Measurements from ENCODE around the gene CALCR.

CALCR gene

DNA sequence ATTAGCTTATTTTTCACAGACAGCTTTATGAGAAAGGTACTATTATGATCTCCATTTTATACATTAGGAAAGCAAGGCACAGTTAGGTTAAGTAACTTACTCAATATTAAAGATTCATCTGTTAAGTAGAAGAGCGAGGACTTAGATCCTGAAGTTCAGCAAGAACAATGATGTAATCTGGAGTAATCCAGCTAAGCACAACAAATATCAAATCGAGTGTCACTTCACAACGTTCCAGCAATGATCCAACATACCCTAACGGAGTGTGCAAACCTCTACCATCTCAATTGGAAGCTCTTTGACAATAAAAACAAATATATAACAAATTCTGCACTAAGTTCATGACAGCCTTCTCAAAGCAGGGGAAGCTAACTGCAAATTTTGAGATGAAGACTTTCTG, 121.3 kb downstream of the CALCR start:
- in situ Hi-C loops (cut with HindIII; ENCODE audit: low sequenced_read_pairs), result no loop called here
- no peak for DNase-seq (ENCODE audit: low read depth, low spot score)
- TF ChIP-seq, protein P1, sequence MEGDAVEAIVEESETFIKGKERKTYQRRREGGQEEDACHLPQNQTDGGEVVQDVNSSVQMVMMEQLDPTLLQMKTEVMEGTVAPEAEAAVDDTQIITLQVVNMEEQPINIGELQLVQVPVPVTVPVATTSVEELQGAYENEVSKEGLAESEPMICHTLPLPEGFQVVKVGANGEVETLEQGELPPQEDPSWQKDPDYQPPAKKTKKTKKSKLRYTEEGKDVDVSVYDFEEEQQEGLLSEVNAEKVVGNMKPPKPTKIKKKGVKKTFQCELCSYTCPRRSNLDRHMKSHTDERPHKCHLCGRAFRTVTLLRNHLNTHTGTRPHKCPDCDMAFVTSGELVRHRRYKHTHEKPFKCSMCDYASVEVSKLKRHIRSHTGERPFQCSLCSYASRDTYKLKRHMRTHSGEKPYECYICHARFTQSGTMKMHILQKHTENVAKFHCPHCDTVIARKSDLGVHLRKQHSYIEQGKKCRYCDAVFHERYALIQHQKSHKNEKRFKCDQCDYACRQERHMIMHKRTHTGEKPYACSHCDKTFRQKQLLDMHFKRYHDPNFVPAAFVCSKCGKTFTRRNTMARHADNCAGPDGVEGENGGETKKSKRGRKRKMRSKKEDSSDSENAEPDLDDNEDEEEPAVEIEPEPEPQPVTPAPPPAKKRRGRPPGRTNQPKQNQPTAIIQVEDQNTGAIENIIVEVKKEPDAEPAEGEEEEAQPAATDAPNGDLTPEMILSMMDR (IDR thresholded peaks at IDR 0.05; ENCODE audit: low read depth, low read length), result no peak
- no peak overlapping the region for H3K4me3 ChIP-seq (ENCODE audit: low read depth, low read length)

DNA sequence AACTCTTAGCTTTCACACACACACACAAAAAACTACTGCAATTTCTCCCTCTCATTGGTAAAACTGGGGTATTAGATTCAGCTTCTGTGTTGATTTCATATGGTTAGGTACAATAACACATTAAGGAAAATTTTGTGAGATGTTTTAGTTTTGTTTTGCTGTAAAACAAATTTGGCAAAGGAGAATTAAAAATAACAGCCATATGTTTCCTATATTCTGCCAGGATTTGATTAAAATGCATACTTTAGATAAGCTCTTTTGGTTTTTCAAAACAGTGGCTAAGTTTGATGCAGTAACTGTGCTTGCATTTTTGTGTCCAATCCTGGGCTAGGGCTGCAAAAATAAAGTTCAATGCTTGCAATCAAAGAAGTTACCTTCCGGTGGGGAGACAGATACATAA, 126.3 kb downstream of the CALCR start:
- TF ChIP-seq, protein P1 (IDR thresholded peaks at IDR 0.05; ENCODE audit: low read depth, low read length), result no peak
- no peak overlapping the region for H3K4me3 ChIP-seq (ENCODE audit: low read depth, low read length)
- no peak for DNase-seq (ENCODE audit: low read depth, low spot score)
- in situ Hi-C loops (cut with HindIII; ENCODE audit: low sequenced_read_pairs), result no loop called here

DNA sequence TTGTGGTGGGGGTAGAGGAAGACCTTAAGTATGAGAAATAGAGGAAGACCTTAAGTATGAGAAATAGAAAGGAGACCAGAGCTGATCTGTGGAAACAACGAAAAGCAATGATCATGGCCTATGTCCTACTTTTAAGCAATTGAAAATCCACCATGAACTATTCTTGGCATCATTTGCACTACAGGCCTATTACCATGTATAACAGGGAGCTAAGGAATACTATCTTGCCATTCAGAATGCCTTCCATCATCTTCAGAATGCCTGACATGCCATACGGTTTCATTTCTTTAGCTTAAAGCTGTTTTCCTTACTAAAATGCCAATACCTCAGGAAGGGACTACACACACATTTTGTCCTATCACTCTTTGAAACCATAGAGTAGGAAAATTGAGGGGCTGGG, 127.0 kb downstream of the CALCR start:
- TF ChIP-seq, protein P1 (IDR thresholded peaks at IDR 0.05; ENCODE audit: low read depth, low read length), result no peak

DNA sequence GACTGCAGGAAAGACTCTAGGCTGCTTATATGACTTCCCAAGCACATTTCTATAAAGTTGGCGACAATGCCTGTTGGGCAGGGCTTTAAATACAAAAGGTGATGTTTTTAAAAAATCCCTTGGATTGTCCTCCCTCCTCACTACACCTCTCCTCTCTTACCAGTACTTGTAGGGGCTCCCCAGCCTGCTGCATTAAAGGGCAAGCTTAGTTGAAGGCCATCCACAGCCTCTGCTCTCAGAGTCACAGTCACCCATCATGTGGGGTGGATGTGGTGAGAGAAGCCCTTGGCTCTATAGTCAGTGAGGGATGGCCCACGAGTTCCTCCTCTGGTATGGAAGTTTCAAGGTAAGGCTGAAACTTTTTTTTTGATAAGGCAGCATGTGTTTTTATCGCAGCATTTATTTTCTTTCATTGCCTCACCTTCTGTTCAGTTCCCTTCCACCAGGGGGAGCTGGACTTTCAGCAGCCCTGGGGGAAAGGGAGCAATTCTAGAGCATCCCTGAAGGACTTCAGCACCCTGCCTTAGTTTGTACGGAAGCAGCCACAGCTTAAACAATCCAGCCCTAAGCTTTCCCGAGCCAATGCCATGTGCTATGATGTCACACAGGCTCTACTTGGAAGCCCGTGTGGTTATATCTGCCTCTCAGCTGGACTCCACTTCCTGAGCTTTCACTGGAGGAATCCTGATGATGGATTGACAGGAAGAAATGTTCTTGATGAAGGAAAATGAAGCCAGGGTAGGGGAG, 131.9 kb downstream of the CALCR start:
- TF ChIP-seq, protein P1 (IDR thresholded peaks at IDR 0.05; ENCODE audit: low read depth, low read length), result peak; percentile 63
- peak; percentile 14 for DNase-seq (ENCODE audit: low read depth, low spot score)
- in situ Hi-C loops (cut with HindIII; ENCODE audit: low sequenced_read_pairs), result no loop called here
- H3K4me3 ChIP-seq (ENCODE audit: low read depth, low read length), result no peak overlapping the region

More for the DNA sequence above, 127.0 kb downstream of the CALCR start:
- no peak for DNase-seq (ENCODE audit: low read depth, low spot score)
- in situ Hi-C loops (cut with HindIII; ENCODE audit: low sequenced_read_pairs), result no loop called here
- H3K4me3 ChIP-seq (ENCODE audit: low read depth, low read length), result no peak overlapping the region

DNA sequence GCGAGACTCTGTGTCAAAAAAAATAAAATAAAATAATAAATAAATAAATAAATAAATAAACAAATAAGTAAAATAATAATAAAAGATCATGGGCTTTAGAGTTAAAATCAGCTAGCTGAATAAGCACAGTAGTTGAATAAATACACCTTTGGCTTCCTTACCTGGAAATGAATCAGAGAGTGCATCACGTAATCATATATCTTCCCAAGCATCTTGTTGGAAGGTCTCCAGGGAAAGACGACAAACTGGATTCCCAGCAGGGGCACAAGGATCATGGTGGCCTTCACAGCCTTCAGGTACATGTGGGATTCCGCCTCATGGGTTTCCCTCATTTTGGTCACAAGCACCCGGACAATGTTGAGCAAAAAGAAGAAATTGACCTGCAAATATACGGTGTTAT, 138.7 kb downstream of the CALCR start:
- H3K4me3 ChIP-seq (ENCODE audit: low read depth, low read length), result no peak overlapping the region
- in situ Hi-C loops (cut with HindIII; ENCODE audit: low sequenced_read_pairs), result no loop called here

DNA sequence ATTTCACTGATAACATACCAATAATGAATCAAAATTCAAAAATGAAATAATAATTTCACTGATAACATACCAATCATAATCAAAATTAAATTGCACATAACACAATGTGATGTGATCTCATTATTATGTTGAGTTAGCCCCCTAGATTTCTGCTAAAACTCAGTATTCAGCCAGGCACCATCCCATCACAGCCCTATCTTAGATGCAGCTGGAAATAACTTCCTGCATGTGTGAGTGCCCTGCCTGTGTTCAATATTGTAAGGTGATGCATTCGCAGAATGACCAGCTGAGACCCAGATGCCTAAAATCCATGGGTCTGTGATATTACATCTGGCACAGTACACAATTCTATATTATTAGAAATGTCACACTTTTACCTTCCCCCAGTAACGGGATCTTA, 142.4 kb downstream of the CALCR start:
- H3K4me3 ChIP-seq (ENCODE audit: low read depth, low read length), result no peak overlapping the region
- in situ Hi-C loops (cut with HindIII; ENCODE audit: low sequenced_read_pairs), result no loop called here
- DNase-seq (ENCODE audit: low read depth, low spot score), result no peak
- TF ChIP-seq, protein P1 (IDR thresholded peaks at IDR 0.05; ENCODE audit: low read depth, low read length), result no peak

More for the DNA sequence above, 138.7 kb downstream of the CALCR start:
- DNase-seq (ENCODE audit: low read depth, low spot score), result no peak
- TF ChIP-seq, protein P1 (IDR thresholded peaks at IDR 0.05; ENCODE audit: low read depth, low read length), result no peak

All from astrocyte of the spinal cord (primary cell).